HEK293T (cell line): ENCODE data around the gene MMGT1.
"Not testable (repeated sequence)": the region's sequence is repeated elsewhere in the genome, so short reads cannot be mapped to it uniquely, and the experiment has no call there.

Experiments used
- CTCF ChIA-PET: fragments of 350-600 bp; formaldehyde crosslinking; extraction: SDS; loops from one replicate; lab custom pipeline; 2021; ENCODE audit warnings: antibody characterized with exemption, inconsistent platforms; lab: Yijun Ruan, JAX
- POLR2A ChIA-PET: fragments of 350-600 bp; formaldehyde crosslinking; extraction: SDS; loops from one replicate; lab custom pipeline; 2020; ENCODE audit warnings: antibody characterized with exemption, inconsistent platforms; lab: Yijun Ruan, JAX
- DNase-seq: peaks from one replicate; pipeline ENCODE4 v3.0.0; 2012; ENCODE audit warnings: mixed read lengths; ENCODE audit errors: extremely low spot score
- ARNT ChIP-seq: fragments of 450-650 bp; IDR thresholded peaks from 2 replicates; pipeline ENCODE4 v1.6.1; 2017; ENCODE audit warnings: mild to moderate bottlenecking
- BHLHE40 ChIP-seq: fragments of 450-650 bp; IDR thresholded peaks from 2 replicates; pipeline ENCODE4 v1.6.1; 2016; ENCODE audit warnings: mild to moderate bottlenecking, moderate library complexity, borderline replicate concordance
- CTBP1 ChIP-seq: fragments of 450-650 bp; IDR thresholded peaks from 2 replicates; pipeline ENCODE4 v1.6.1; 2016; ENCODE audit warnings: borderline replicate concordance
- ELF4 ChIP-seq: fragments of 450-650 bp; IDR thresholded peaks from 2 replicates; pipeline ENCODE4 v1.6.1; 2017; ENCODE audit warnings: antibody characterized with exemption
- FOXA1 ChIP-seq: fragments of 450-650 bp; IDR thresholded peaks from 2 replicates; pipeline ENCODE4 v1.6.1; 2016; ENCODE audit warnings: mild to moderate bottlenecking
- FOXK2 ChIP-seq: fragments of 450-650 bp; IDR thresholded peaks from 2 replicates; pipeline ENCODE4 v1.6.1; 2016; ENCODE audit warnings: mild to moderate bottlenecking
- FOXM1 ChIP-seq: fragments of 450-650 bp; IDR thresholded peaks from 2 replicates; pipeline ENCODE4 v1.6.1; 2017; ENCODE audit warnings: mild to moderate bottlenecking, borderline replicate concordance
- HDGF ChIP-seq: fragments of 450-650 bp; IDR thresholded peaks from 2 replicates; pipeline ENCODE4 v1.6.1; 2017; ENCODE audit warnings: antibody characterized with exemption, borderline replicate concordance
- L3MBTL2 ChIP-seq: fragments of 450-650 bp; conservative IDR thresholded peaks from 2 replicates; pipeline ENCODE4 v1.6.1; 2016; ENCODE audit warnings: mild to moderate bottlenecking
- LEF1 ChIP-seq: fragments of 450-650 bp; IDR thresholded peaks from 2 replicates; pipeline ENCODE4 v1.6.1; 2017; ENCODE audit warnings: mild to moderate bottlenecking, borderline replicate concordance
- NFRKB ChIP-seq: fragments of 450-650 bp; IDR thresholded peaks from 2 replicates; pipeline ENCODE4 v1.6.1; 2016; ENCODE audit warnings: mild to moderate bottlenecking, moderate library complexity
- PKNOX1 ChIP-seq: fragments of 450-650 bp; IDR thresholded peaks from 2 replicates; pipeline ENCODE4 v1.6.1; 2016
- SP1 ChIP-seq: fragments of 450-650 bp; IDR thresholded peaks from 2 replicates; pipeline ENCODE4 v1.6.1; 2017
- SUZ12 ChIP-seq: fragments of 450-650 bp; IDR thresholded peaks from 2 replicates; pipeline ENCODE4 v1.6.1; 2016; ENCODE audit warnings: mild to moderate bottlenecking
- TARDBP ChIP-seq: fragments of 450-650 bp; IDR thresholded peaks from 2 replicates; pipeline ENCODE4 v1.6.1; 2016
- ZNF384 ChIP-seq: fragments of 450-650 bp; IDR thresholded peaks from 2 replicates; pipeline ENCODE4 v1.6.1; 2016

The MMGT1 gene

GRCh38 chrX:135951291-135951690 lies 22.5 kb downstream of the MMGT1 start:
- CTCF ChIA-PET = no interaction called here

GRCh38 chrX:135944486-135944885 lies 29.3 kb downstream of the MMGT1 start:
- POLR2A ChIA-PET = no interaction called here
- no peak for TF ChIP-seq ARNT
- TF ChIP-seq PKNOX1 = no peak
- TF ChIP-seq CTBP1 = no peak
- no peak for TF ChIP-seq TARDBP
- no peak for TF ChIP-seq ZNF384
- no peak for TF ChIP-seq FOXM1
- no peak for TF ChIP-seq SUZ12
- no peak for TF ChIP-seq BHLHE40
- TF ChIP-seq LEF1 = no peak
- no peak for TF ChIP-seq FOXA1
- no peak for TF ChIP-seq FOXK2
- TF ChIP-seq L3MBTL2 = no peak
- no peak for TF ChIP-seq ELF4
- no peak for TF ChIP-seq SP1
- no peak for TF ChIP-seq HDGF
- TF ChIP-seq NFRKB = no peak
- DNase-seq = no peak
- CTCF ChIA-PET = no interaction called here

More at GRCh38 chrX:135951291-135951690, 22.5 kb downstream of the MMGT1 start:
- no peak for DNase-seq
- POLR2A ChIA-PET = interaction anchor here (1.3 kb wide), 1 partner anchor 13 kb away, joined by 3 read pairs; no protein-coding TSS in a partner anchor
- TF ChIP-seq ZNF384 (no peak), FOXK2 (no peak), ARNT (no peak), PKNOX1 (no peak), ELF4 (no peak), NFRKB (no peak), LEF1 (no peak), TARDBP (no peak), CTBP1 (no peak), BHLHE40 (no peak), HDGF (no peak), SP1 (no peak), SUZ12 (no peak)

GRCh38 chrX:135931644-135932487 lies 41.9 kb downstream of the MMGT1 start:
- DNase-seq = peak; percentile 49
- CTCF ChIA-PET = interaction anchor here (0.7 to 1.7 kb wide), 7 partner anchors 12 to 195 kb away, joined by 3 to 7 read pairs (median 4); no protein-coding TSS in a partner anchor
- TF ChIP-seq FOXA1 (no peak), ELF4 (no peak), CTBP1 (no peak), ZNF384 (no peak), BHLHE40 (no peak), SUZ12 (no peak)
- POLR2A ChIA-PET = no interaction called here

GRCh38 chrX:135927897-135928296 lies 45.9 kb downstream of the MMGT1 start:
- no peak for DNase-seq
- TF ChIP-seq ARNT (no peak), FOXK2 (no peak), CTBP1 (no peak), SUZ12 (no peak), PKNOX1 (no peak), ELF4 (no peak), FOXA1 (no peak), ZNF384 (no peak)
- ChIA-PET CTCF (no interaction called here), POLR2A (no interaction called here)

GRCh38 chrX:135923353-135923752 lies 50.4 kb downstream of the MMGT1 start:
- ChIA-PET POLR2A (no interaction called here), CTCF (no interaction called here)
- TF ChIP-seq BHLHE40 (no peak), HDGF (no peak), CTBP1 (no peak), L3MBTL2 (no peak), LEF1 (no peak), FOXA1 (no peak), SUZ12 (no peak), ARNT (no peak), NFRKB (no peak), SP1 (no peak), TARDBP (no peak), FOXM1 (no peak), PKNOX1 (no peak), FOXK2 (no peak), ZNF384 (no peak), ELF4 (no peak)
- DNase-seq = peak; percentile 34

GRCh38 chrX:135920516-135920915 lies 53.3 kb downstream of the MMGT1 start:
- POLR2A ChIA-PET = not testable (repeated sequence)

More at GRCh38 chrX:135920516-135920915, 53.3 kb downstream of the MMGT1 start:
- DNase-seq = not testable (repeated sequence)
- CTCF ChIA-PET = interaction anchor here (2.1 kb wide), 1 partner anchor 11 kb away, joined by 7 read pairs; no protein-coding TSS in a partner anchor
